Effector CD4-positive, alpha-beta T cell (primary cell): Measurements from ENCODE around the gene MDM2.
A peak's percentile ranks its signal among the peaks of the same experiment; 100 is the strongest.

Source experiments
- DNase-seq: peaks from one replicate; pipeline ENCODE4 v3.0.0-alpha.2; 2020
- total RNA-seq: gene quantifications from one replicate; lab custom pipeline; 2026; lab: John Stamatoyannopoulos, UW

MDM2 gene
- 97.0 reads per million, percentile 82 among the genes with 10 or more reads in this experiment for total RNA-seq

GRCh38 chr12:68807576-68808387 lies at the start of gene MDM2:
MDM2 (plus strand) TSS chr12:68808177; CDS start chr12:68808478, 301 bp downstream.
- DNase-seq, result peak; percentile 97

- no peak for DNase-seq
These were observed 48.1 kb upstream of the MDM2 start for GRCh38 chr12:68759852-68760251.

GRCh38 chr12:68760806-68761441 lies 47.1 kb upstream of the MDM2 start:
- no peak for DNase-seq

- no peak for DNase-seq
These were observed 46.5 kb upstream of the MDM2 start for GRCh38 chr12:68761442-68761812.

GRCh38 chr12:68761901-68762630 lies 45.9 kb upstream of the MDM2 start:
- no peak for DNase-seq

- DNase-seq, result no peak
These were observed 45.3 kb upstream of the MDM2 start for GRCh38 chr12:68762691-68763090.

GRCh38 chr12:68765696-68766095 lies 42.3 kb upstream of the MDM2 start:
- no peak for DNase-seq

- no peak for DNase-seq
These were observed 41.3 kb upstream of the MDM2 start for GRCh38 chr12:68766646-68767045.

- DNase-seq, result no peak
These were observed 40.8 kb upstream of the MDM2 start for GRCh38 chr12:68767191-68767590.

- DNase-seq, result no peak
These were observed 39.5 kb upstream of the MDM2 start for GRCh38 chr12:68768431-68768939.

- DNase-seq, result no peak
These were observed 38.0 kb upstream of the MDM2 start for GRCh38 chr12:68769941-68770340.

GRCh38 chr12:68771223-68771925 lies 36.6 kb upstream of the MDM2 start:
- no peak for DNase-seq

GRCh38 chr12:68772714-68773113 lies 35.3 kb upstream of the MDM2 start:
- DNase-seq, result no peak

GRCh38 chr12:68773582-68773981 lies 34.4 kb upstream of the MDM2 start:
- DNase-seq, result no peak

GRCh38 chr12:68775121-68775630 lies 32.8 kb upstream of the MDM2 start:
- DNase-seq, result no peak

GRCh38 chr12:68776976-68777610 lies 30.9 kb upstream of the MDM2 start:
- no peak for DNase-seq

GRCh38 chr12:68779280-68779679 lies 28.7 kb upstream of the MDM2 start:
- DNase-seq, result no peak

GRCh38 chr12:68780731-68781130 lies 27.2 kb upstream of the MDM2 start:
- DNase-seq, result no peak

GRCh38 chr12:68781728-68782127 lies 26.2 kb upstream of the MDM2 start:
- no peak for DNase-seq

- no peak for DNase-seq
These were observed 24.0 kb upstream of the MDM2 start for GRCh38 chr12:68784015-68784414.

- no peak for DNase-seq
These were observed 22.6 kb upstream of the MDM2 start for GRCh38 chr12:68785358-68785757.

GRCh38 chr12:68785823-68786222 lies 22.2 kb upstream of the MDM2 start:
- DNase-seq, result no peak
